ENCODE results near the gene ZFP91. TPM values are rescaled to one million over a fixed set of nuclear protein-coding genes. Genes with fewer than 3 reads are reported as not detected.

ZFP91 gene
- total RNA-seq, result 10 to 100 TPM; 37.2 to 38.0 TPM

- DNase-seq (peak; percentile 99), ATAC-seq (peak; percentile 60)
- intact Hi-C loops (cut with micrococcal nuclease), result loop anchor here (5.0 to 10.0 kb wide), 4 partner anchors 44 to 914 kb away; partner anchors contain the start of genes CNTF and ZDHHC5
- POLR2A ChIA-PET, result interaction anchor here (0.6 to 9.1 kb wide), 10 partner anchors 13 to 819 kb away, joined by 3 to 69 read pairs (median 6); no protein-coding TSS in a partner anchor
- Mint-ChIP-seq H3K27me3 (no peaks in the 10 kb centered on the region), H3K4me1 (ENCODE audit: low read depth) (peaks cover 31% of the 10 kb centered on the region), H3K27ac (peak within 1 kb of the TSS; percentile 100), H3K4me3 (peak within 1 kb of the TSS; percentile 93), H3K36me3 (ENCODE audit: low read depth) (peaks cover 45% of the 10 kb centered on the region), H3K9me3 (no peaks in the 10 kb centered on the region)
- CTCF ChIA-PET, result interaction anchor here (5.3 kb wide), 1 partner anchor 11 kb away, joined by 31 read pairs; no protein-coding TSS in a partner anchor
- TF ChIP-seq, protein P1, sequence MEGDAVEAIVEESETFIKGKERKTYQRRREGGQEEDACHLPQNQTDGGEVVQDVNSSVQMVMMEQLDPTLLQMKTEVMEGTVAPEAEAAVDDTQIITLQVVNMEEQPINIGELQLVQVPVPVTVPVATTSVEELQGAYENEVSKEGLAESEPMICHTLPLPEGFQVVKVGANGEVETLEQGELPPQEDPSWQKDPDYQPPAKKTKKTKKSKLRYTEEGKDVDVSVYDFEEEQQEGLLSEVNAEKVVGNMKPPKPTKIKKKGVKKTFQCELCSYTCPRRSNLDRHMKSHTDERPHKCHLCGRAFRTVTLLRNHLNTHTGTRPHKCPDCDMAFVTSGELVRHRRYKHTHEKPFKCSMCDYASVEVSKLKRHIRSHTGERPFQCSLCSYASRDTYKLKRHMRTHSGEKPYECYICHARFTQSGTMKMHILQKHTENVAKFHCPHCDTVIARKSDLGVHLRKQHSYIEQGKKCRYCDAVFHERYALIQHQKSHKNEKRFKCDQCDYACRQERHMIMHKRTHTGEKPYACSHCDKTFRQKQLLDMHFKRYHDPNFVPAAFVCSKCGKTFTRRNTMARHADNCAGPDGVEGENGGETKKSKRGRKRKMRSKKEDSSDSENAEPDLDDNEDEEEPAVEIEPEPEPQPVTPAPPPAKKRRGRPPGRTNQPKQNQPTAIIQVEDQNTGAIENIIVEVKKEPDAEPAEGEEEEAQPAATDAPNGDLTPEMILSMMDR (IDR thresholded peaks at IDR 0.05), result no peak
Observed at GRCh38 chr11:58578635-58579191, at the start of gene ZFP91. TSS of gene ZFP91 (plus strand) at chr11:58579063. CDS start at chr11:58579282, 219 bp downstream.

DNA sequence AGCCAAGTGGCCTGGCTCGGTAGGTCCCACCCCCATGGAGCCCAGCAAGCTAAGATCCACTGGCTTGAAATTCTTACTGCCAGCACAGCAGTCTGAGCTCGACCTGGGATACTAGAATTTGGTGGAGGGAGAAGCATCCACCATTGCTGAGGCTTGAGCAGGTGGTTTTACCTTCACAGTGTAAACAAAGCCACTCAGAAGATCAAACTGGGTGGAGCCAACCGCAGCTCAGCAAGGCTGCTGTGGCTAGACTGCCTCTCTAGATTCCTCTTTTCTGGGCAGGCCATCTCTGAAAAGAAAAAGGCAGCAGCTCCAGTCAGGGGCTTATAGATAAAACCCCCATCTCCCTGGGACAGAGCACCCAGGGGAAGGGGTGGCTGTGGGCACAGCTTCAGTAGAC lies 48.6 kb upstream of the ZFP91 start:
- intact Hi-C loops (cut with micrococcal nuclease), result no loop called here
- TF ChIP-seq, protein P1 (IDR thresholded peaks at IDR 0.05), result no peak
- peak overlapping the region; percentile 49 for H3K27ac Mint-ChIP-seq
- POLR2A ChIA-PET, result no interaction called here
- peaks cover 66% of the 10 kb centered on the region for H3K4me1 Mint-ChIP-seq (ENCODE audit: low read depth)
- CTCF ChIA-PET, result interaction anchor here (1.0 kb wide), 1 partner anchor 38 kb away, joined by 7 read pairs; no protein-coding TSS in a partner anchor
- no peaks in the 10 kb centered on the region for H3K27me3 Mint-ChIP-seq
- no peak overlapping the region for H3K4me3 Mint-ChIP-seq
- ATAC-seq (no peak), DNase-seq (peak; percentile 18)
- no peaks in the 10 kb centered on the region for H3K9me3 Mint-ChIP-seq
- peaks cover 78% of the 10 kb centered on the region for H3K36me3 Mint-ChIP-seq (ENCODE audit: low read depth)

DNA sequence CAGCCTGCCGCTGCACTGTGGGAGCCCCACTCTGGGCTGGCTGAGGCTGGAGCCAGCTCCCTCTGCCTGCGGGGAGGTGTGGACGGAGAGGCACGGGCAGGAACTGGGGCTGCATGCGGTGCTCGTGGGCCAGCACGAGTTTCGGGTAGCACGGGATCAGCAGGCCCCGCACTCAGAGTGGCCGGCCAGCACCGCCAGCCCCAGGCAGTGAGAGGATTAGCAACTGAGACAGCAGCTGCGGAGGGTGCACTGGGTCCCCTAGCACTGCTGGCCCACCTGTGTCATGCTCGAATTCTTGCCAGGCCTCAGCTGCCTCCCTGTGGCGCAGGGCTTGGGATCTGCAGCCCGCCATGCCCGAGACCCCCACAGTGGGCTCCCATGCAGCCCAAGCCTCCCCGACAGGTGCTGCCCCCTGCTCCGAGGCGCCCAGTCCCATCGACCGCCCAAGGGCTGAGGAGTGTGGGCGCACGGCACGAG lies 47.0 kb upstream of the ZFP91 start:
- POLR2A ChIA-PET, result interaction anchor here (0.8 kb wide), 1 partner anchor 13 kb away, joined by 3 read pairs; no protein-coding TSS in a partner anchor
- Mint-ChIP-seq H3K4me3 (no peak overlapping the region), H3K4me1 (ENCODE audit: low read depth) (peaks cover 69% of the 10 kb centered on the region), H3K9me3 (peaks cover 5% of the 10 kb centered on the region), H3K27me3 (no peaks in the 10 kb centered on the region), H3K27ac (no peak overlapping the region), H3K36me3 (ENCODE audit: low read depth) (peaks cover 85% of the 10 kb centered on the region)
- intact Hi-C loops (cut with micrococcal nuclease), result no loop called here
- DNase-seq, result no peak
- TF ChIP-seq, protein P1 (IDR thresholded peaks at IDR 0.05), result no peak
- CTCF ChIA-PET, result interaction anchor here (0.6 to 1.6 kb wide), 2 partner anchors 36 to 377 kb away, joined by 3 to 7 read pairs; no protein-coding TSS in a partner anchor
- no peak for ATAC-seq

GRCh38 chr11:58546841-58547240 lies 32.0 kb upstream of the ZFP91 start:
- POLR2A ChIA-PET, result no interaction called here

More at GRCh38 chr11:58546841-58547240, 32.0 kb upstream of the ZFP91 start:
- H3K27ac Mint-ChIP-seq, result peak overlapping the region; percentile 39
- intact Hi-C loops (cut with micrococcal nuclease), result no loop called here
- CTCF ChIA-PET, result interaction anchor here (1.0 to 2.5 kb wide), 3 partner anchors 13 to 71 kb away, joined by 3 to 11 read pairs (median 5); no protein-coding TSS in a partner anchor
- H3K27me3 Mint-ChIP-seq, result no peaks in the 10 kb centered on the region
- DNase-seq, result no peak
- peaks cover 82% of the 10 kb centered on the region for H3K36me3 Mint-ChIP-seq (ENCODE audit: low read depth)
- no peak for ATAC-seq
- H3K4me3 Mint-ChIP-seq, result no peak overlapping the region
- H3K9me3 Mint-ChIP-seq, result peaks cover 2% of the 10 kb centered on the region
- TF ChIP-seq, protein P1 (IDR thresholded peaks at IDR 0.05), result no peak
- peaks cover 25% of the 10 kb centered on the region for H3K4me1 Mint-ChIP-seq (ENCODE audit: low read depth)

Data from activated CD8-positive, alpha-beta T cell treated with anti-CD3 and anti-CD28 coated beads for 36 hours (primary cell).